ENCODE data around the gene SERPINA5.

GRCh38 chr14:94532447-94532846 is 48.8 kb upstream of the SERPINA5 start:
- TF ChIP-seq CTCF (IDR thresholded peaks at IDR 0.05) (no peak), POLR2A (IDR thresholded peaks at IDR 0.05) (no peak)
